NOMO-1 treated with dmso at 0.1 percent for 144 hours (cell line): ENCODE data around the gene SLC19A1.

Source experiments
- DNase-seq: peaks from one replicate; lab custom pipeline; 2025; ENCODE audit not compliant: unreplicated experiment; lab: John Stamatoyannopoulos, UW

SLC19A1 gene

GRCh38 chr21:45542242-45542666, at the start of gene SLC19A1:
Gene SLC19A1 (minus strand): TSS chr21:45542440. CDS start chr21:45537959, 4,481 bp downstream.
- DNase-seq, result peak; percentile 26

- DNase-seq, result no peak
Observed at GRCh38 chr21:45591619-45592207, 49.5 kb upstream of the SLC19A1 start.

- no peak for DNase-seq
Observed at GRCh38 chr21:45590726-45591618, 48.7 kb upstream of the SLC19A1 start.

- DNase-seq, result peak; percentile 31
Observed at GRCh38 chr21:45590246-45590725, 48.0 kb upstream of the SLC19A1 start.

- DNase-seq, result no peak
Observed at GRCh38 chr21:45589686-45590245, 47.5 kb upstream of the SLC19A1 start.

- no peak for DNase-seq
Observed at GRCh38 chr21:45588871-45589491, 46.7 kb upstream of the SLC19A1 start.

- no peak for DNase-seq
Observed at GRCh38 chr21:45588086-45588825, 46.0 kb upstream of the SLC19A1 start.

GRCh38 chr21:45586289-45586858, 44.1 kb upstream of the SLC19A1 start:
- DNase-seq, result no peak

- no peak for DNase-seq
Observed at GRCh38 chr21:45584786-45585185, 42.5 kb upstream of the SLC19A1 start.

- DNase-seq, result no peak
Observed at GRCh38 chr21:45583831-45584509, 41.7 kb upstream of the SLC19A1 start.

- no peak for DNase-seq
Observed at GRCh38 chr21:45582128-45582527, 39.9 kb upstream of the SLC19A1 start.

GRCh38 chr21:45581322-45581712, 39.1 kb upstream of the SLC19A1 start:
- DNase-seq, result no peak

- DNase-seq, result no peak
Observed at GRCh38 chr21:45580576-45581321, 38.5 kb upstream of the SLC19A1 start.

- DNase-seq, result no peak
Observed at GRCh38 chr21:45580181-45580575, 37.9 kb upstream of the SLC19A1 start.

GRCh38 chr21:45579383-45580180, 37.3 kb upstream of the SLC19A1 start:
- DNase-seq, result no peak

GRCh38 chr21:45578811-45579381, 36.7 kb upstream of the SLC19A1 start:
- DNase-seq, result no peak

GRCh38 chr21:45578176-45578801, 36.0 kb upstream of the SLC19A1 start:
- DNase-seq, result no peak

GRCh38 chr21:45577801-45578175, 35.5 kb upstream of the SLC19A1 start:
- no peak for DNase-seq
